GM18907 (cell line): ENCODE measurements around the gene GARNL3.

Source experiments
- ATAC-seq: cut with Tn5 transposase; IDR thresholded peaks from one replicate; pipeline ENCODE4 v1.9.1; 2021; ENCODE audit warnings: mild to moderate bottlenecking, moderate library complexity; ENCODE audit not compliant: unreplicated experiment

The GARNL3 gene

DNA sequence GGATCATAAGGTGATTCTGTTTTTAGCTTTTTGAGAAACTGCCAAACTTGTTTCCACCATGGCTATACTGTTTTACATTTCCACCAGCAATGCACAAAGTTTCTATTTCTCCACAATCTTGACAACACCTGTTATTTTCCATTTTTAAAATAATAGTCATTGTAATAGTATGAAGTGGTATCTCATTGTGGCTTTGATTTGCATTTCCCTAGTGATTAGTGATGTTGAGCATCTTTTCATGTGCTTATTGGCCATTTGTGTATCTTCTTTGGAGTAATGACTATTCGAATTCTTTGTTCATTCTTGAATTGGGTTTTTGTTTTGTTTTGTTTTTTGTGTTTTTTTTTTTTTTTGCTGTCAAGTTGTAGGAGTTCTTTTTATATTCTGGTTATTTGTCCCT lies 4.9 kb downstream of the GARNL3 start:
- ATAC-seq = no peak

DNA sequence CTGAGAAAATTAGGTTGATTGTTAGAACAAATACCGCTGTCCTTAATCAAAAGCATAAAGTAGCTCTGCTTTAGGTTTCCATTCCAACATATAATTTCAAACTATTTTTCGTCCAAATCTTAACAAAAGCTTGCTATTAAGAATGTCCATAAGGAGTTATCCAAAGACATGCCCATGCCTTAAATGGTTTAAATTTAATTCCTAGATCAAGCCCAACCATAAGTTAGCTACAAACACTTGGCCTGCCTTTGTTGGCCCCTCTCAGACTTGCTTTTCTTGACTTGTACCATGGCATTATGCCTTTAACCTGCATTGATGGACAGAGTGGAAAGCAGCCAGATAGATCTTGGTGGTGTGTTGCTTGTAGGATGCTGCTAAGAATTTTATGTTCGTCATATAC lies 8.8 kb downstream of the GARNL3 start:
- no peak for ATAC-seq

DNA sequence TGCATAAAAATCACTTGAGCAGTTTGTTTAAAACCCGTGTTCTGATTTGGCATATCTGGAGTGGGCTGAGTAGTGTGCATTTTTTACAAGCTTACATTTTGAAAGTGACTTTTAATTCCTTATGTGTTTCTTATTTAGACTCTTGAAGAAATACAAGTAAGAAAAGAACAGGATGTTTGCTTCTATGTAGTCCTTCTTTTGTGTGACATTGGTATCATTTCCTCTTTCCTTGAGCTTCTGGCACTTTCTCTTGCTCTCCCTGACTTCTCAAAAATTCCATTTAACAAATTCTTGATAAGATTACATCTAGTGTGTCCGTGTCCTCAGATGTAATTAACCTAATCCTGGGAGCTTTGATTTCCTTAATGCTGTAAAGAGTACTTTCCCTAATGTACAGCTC lies 12.5 kb downstream of the GARNL3 start:
- ATAC-seq = no peak

DNA sequence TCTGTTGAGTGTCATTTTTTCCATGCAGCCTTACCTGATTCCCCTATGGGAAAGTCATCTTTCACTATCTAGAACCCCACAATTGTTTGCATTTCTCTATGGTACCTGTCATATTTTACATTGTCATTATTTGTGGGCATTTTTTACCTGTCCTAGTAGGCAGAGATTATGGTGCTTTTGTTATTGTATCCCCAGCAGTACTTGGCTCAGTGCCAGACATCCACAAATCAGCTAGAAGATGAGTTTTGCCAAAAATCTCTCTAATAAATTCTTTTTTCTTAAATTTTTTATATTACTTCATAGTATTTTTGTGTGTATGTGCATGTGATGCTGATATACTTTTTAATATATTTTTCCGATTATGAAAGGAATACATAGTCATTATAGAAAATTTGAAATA lies 13.2 kb downstream of the GARNL3 start:
- no peak for ATAC-seq

DNA sequence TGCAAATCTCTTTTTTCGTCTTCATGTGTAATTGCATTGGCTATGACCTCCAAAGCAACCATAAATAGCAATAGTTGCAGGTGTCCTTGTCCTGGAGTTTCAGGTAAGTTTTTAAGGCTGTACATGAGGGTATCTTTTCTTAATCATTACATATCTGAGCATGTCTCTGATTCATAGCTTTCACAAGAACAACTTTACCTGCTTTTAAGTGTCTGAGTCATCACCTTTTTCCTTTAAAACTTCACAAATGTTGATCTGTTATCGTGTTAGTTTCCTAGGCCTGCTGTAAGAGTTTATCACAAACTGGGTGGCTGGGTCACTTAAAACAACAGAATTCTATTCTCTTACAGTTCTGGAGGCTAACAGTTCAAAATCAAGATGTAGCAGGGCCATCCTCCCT lies 13.8 kb downstream of the GARNL3 start:
- no peak for ATAC-seq

DNA sequence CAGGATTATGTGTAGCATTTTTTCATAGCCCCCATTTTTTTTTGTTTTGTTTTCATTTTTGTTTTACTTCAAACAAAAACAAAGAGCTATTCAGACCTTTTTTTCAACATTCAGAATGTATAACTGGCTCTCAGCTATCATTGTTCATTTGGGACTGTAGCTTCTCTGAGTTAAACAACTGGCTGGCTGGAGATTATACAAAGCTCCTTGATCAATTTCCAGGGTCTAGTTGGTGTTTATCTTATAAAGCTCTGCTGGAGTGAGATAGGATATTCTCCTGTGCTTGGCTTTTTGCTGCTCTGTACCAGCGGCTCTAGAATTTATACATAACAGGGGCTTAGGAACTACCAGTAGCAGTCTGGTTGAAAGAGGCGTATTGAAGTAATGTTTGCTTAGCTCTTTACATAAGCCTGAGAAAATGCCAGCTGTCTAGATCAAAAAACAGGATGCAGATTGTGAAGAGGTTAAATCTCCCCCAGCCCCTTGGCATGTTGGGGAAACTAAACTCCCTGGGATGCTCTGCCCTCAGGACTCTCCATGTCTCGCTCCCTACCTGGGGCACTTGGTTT lies 15.2 kb downstream of the GARNL3 start:
- ATAC-seq = no peak

DNA sequence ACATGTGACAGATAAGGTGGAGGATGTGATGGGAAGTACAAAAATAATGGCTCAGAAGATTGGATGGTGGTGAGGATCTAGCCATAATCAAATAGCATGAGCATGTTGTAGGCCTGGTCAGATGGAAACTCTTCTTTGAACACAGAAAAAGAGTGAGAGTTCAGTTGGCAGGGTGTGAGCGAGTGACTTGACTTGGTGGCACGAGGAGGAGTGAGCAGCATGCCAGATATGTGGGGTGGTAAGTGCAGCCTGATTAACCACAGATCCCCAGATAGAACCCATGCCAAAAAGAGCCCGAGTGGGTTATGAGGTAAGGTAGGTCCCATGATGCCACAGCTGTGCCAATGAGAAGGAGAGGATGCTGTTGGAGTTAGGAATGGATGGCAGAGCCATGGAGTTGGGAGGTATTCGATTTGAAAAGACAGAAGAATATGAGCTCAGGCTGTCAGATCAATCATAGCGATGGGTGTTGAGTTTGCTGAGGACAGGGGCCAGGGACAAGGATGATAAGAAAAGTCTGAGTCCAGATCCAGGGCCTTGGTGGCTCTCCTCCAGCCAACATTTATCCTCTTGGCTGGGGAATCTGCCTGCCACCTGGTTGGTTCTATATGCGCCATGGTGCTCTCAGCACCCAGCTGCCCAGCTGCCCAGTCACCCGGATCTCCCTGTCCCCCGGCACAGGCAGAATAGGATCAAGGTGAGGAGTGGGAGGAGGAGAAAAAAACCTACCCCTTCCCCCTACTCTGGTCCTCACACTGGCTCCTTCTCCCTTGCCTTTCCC lies 16.5 kb downstream of the GARNL3 start:
- no peak for ATAC-seq

DNA sequence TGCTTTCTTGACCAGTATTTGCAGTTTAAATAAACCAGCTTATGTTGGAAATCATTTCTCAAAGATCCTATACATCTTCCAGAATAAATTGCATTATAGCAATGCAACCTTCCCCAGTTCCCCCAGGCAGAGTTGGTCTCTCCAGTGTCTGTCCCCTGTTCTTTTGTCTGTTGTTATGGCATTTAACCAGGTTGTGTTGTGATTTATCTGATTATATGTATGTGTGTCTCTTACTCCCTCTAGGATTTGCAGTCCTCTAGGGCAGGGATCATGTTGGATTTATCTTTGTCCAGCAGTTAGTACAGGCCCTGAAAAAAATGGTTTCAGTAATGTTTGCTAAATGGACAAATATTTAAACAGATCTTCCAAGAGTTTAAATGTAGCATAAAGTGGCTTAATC lies 17.3 kb downstream of the GARNL3 start:
- no peak for ATAC-seq

DNA sequence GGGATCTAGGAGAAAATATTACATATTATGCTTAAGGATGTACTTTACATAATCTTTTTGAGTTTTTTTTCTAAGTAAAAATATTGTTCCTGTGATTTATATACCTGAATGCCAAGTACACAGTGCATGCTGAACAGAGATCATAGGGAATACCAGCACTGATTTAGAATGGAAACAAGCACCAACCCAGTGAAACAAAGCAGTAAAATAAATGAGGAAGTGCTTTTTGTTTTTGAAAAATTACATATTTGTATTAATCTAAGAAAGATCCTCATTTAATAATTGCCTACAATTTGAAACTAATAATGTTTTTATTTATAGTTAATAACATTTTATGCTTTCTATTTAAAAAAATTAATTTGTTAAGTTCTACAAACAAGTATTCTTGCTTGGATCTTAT lies 18.0 kb downstream of the GARNL3 start:
- no peak for ATAC-seq

DNA sequence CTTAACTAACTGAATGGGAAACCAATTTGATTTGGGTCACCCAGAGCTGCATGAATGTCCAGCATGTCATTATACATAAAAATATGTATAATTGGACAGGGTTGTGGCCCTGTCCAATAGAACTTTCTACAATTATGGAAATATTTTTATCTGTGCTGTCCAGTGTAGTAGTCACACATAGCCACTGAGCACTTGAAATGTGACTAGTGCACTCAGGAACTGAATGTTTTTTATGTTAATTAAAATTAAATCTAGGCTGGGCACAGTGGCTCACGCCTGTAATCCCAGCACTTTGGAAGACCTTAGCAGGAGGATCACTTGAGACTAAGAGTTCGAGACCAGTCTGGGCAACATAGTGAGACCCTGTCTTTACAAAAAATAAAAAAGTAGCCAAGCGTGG lies 18.6 kb downstream of the GARNL3 start:
- ATAC-seq = no peak

DNA sequence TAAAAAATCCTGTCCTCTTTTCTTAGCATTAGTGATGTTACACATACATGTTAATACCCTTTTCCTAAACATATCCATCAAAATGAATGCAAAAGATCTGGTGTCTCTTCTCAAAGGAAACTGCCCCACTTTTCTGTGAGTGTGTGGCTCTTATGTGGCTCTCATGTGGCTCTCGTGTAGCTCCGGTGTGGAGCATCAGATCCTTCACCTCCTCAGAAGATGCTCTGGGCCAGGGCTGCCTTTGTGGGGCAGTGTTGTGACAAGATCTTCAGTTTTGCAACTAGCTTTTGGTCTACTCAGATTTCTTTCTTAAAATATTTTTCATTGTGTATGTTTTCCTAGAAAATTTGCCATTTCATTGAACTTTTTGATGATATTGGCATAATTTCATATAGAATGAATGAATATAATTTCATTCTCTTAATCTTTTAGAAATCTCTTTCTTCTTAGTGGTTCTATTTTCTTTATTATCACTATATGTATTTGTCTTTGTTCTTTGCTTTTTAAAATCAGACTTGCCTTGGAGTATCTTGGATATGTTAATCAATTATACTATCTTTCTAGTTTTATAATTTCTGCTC lies 19.4 kb downstream of the GARNL3 start:
- ATAC-seq = no peak

DNA sequence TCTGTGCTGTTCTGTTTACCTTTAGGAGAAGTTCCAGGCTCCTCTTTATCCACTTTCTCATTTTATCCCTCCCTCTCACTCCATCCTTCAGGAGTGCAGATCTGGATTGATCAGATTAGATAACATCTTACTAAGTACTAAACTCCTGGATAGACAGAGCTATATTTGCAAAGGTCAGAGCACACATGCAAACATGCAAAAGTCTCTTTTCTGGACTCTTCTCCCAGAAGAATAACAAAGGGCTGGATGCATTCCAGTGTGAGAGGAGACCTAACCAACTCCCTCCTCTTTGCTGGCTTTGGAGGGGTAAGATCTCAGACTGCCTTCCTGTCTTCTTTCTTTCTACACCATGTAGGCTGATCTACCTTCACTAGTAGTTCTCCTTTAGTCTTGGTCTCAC lies 21.4 kb downstream of the GARNL3 start:
- no peak for ATAC-seq

DNA sequence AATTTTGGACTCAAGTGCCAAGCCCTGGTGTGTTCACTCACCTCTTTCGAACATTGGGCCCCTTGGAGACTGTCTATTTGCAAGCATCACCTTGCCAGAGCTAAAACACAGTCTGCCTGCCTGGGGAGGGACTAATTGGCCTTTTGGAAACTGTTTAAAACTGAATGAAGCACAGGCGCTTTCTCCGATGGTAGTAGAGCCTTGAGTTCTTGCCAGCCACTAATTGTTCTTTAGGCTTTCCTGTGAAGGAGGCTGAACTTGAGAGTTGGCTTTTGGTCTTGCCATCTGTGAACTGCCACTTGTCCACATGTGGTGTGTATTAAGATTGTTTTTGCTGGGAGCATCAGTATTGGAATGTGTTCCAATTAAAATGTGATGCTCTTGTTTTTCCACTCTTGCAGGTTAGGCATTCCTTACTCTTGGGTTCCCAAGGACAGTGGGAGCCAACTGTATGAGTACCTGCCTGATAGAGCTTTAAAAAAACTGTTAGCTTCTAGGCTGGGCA lies 26.0 kb downstream of the GARNL3 start:
- no peak for ATAC-seq

DNA sequence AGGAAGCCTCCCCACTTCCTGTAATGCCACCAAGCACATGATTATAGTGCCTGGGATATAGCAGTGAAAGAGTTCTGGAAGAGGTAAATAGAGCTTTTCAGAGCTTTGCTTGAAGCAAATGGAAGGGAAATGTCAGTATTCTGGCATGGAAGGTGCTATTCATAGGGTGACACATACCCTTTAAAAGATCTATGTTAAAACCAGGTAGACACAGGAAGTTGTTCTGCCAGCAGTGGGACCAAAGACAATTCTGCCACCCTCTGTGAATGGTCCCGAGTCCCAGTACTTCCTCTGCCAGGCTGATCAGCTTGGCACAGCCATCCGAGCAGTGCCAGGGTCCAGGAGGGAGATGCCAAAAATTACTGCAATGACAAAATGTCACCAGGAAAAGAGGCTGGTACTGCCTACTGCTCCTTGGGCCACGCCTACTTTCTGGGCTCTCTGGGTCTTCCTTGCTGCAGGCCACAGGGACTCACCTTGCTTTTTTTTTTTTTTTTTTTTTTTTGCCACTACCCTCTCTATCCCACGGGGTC lies 26.7 kb downstream of the GARNL3 start:
- no peak for ATAC-seq

DNA sequence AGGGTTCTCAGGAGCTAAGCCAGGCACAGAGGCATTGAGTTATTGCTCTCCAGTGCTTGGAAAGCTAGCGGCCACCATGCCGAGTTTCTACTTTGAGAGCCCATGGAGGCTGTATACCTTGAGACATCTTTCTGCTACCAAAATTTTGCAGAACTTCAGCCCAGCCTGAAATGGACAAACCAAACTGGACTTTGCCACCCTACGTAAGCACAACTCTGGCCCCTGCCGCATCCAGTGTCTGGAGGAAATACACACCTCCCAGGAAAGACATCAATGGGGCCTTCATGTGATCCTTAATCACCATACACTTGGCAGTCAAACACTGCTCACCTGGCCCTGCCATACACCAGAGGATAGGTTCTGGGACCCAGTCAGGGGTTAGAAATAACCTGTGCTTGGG lies 27.8 kb downstream of the GARNL3 start:
- no peak for ATAC-seq

DNA sequence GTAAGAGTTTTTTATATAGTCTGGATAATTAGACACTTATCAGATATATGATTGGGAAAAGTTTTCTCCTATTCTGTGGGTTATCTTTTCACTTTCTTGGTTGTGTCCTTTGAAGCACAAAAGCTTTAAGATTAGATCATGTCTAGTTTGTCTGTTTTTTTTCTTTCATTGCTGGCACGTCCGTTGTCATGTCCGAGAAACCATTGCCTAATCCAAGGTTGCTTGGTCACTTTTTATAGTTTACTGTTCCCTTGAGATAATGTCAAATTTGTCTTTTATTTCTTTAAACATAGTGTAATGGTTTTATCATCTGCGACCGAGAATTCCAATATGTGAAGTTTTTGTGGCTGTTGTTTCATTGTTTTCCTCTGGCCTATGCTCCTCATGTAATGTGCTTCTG lies 28.8 kb downstream of the GARNL3 start:
- no peak for ATAC-seq

DNA sequence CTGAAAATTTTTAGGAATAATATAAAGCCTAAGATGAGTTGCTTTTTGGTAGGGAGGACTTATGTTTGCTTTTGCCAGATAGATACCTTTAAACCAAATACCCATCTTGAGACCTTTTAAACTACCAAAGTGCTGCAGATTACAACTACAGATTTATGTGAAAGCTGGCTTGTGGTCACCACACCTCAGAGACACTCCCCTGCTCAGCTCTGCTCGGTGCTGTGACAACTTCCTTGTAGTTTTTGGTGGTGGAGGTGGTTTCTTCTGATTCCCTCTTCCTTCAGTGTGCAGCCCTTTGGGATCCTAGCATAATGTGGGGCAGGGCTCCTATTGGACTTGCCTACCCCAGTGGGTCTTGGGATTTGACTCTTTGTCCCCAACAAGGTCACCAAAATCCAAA lies 29.2 kb downstream of the GARNL3 start:
- no peak for ATAC-seq

DNA sequence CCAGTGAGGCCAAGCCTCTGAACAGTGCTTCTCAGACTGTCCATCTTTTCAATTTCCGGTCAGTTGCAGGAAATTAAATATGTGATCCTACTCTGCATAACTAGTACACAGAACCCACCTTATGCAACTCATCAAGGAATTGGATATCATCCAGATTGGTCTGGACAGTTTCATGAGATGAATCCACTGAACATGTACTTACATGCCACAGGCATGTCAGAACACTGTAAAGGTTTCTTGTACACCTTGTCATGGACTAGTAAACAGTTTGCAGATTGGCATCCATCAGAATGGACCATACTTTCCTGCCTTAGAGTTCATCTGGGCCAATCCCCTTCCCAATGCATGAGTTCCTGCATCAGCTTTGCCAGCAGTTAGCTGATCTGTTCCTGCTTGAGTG lies 30.4 kb downstream of the GARNL3 start:
- no peak for ATAC-seq

DNA sequence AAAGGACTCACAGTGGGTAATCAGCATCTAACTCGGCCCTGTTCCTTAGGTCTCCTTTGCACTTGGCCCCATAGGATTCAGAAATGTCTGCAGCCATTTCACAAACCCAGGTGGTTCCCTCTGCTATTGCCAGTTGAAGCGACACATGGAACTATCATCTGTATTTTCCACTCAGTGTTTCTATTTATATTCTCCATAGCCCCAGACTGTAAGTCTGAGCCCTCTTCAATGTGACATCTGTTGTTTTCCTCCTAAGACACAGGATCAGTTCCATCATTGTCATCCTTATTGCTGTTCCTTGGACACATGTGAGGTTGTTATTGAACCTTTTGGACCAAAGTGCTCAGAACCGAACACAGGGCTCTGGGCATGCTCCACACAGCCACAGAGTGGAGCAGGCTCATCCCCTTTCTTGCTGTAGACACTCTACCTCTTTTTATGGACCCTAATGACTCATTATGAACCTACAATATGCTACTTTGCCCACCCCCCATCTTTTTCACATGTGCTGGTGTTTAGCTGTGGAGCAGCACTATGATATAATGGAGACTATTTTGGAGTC lies 36.4 kb downstream of the GARNL3 start:
- no peak for ATAC-seq

DNA sequence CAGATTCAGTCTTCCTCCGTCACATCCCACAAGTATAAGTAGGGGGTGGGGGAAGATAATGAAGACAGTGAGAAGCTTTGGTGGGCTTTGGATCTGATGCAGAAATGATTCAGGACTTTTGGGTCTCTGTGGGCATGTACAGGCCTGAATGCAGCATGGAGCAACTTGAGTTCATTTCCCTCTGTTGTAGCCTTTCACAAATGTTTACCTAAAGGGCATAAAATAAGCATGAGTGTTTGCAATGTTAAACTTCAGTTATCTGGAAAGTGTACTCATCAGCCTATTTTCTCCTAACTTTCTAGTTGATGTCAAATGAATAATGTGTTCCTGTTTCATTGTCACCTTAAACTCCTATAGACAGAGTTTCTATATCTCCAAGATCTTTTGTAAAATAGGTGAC lies 39.3 kb downstream of the GARNL3 start:
- ATAC-seq = no peak

DNA sequence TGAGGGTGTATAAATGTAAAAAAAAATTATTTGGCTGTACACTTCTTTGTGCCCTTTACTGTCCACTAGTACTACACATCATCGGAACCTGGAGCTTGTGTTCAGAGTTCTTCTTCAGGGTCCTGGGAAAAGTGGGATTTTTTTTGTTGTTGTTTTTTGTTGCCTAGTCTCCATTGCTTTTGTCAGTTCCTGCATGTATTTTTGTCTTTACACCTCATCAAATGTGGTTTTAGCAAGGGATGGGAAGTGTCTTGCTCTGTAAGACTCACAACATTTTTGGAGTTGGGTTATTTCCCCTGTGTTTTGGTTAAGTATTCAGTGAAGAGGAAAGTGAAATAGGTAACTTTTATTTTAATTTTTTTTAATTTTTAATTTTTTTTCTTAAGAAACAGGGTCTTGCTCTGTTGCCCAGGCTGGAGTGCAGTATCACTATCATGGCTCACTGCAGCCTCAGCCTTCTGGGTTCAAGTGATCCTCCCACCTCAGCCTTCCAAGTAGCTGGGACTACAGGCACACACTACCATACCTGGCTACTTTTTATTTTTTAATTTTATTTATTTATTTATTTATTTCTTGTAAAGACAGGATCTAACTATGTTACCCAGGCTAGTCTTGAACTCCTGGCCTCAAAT lies 40.7 kb downstream of the GARNL3 start:
- ATAC-seq = no peak
